H9 (cell line): ENCODE measurements around the gene JCHAIN. TPM values are rescaled to one million over a fixed set of nuclear protein-coding genes. Genes with fewer than 3 reads are reported as not detected.

Source experiments
- DNase-seq: peaks from one replicate; pipeline ENCODE4 v3.0.0-alpha.2; 2017
- H2AFZ ChIP-seq: one replicate; pipeline ENCODE4 v1.6.1; 2013; ENCODE audit warnings: mild to moderate bottlenecking, low read length, control low read depth, moderate library complexity
- H2AK5ac ChIP-seq: 2 replicates; pipeline ENCODE4 v1.6.1; 2013; ENCODE audit warnings: low read length, control low read depth, mixed read lengths; ENCODE audit not compliant: insufficient read length
- H2BK120ac ChIP-seq: one replicate; pipeline ENCODE4 v1.6.1; 2013; ENCODE audit warnings: low read depth, mild to moderate bottlenecking, low read length, control low read depth, inconsistent platforms; ENCODE audit not compliant: poor library complexity, severe bottlenecking
- H2BK12ac ChIP-seq: 2 replicates; pipeline ENCODE4 v1.6.1; 2013; ENCODE audit warnings: low read length, control low read depth, mixed read lengths, low read depth; ENCODE audit not compliant: insufficient read length
- H2BK15ac ChIP-seq: 2 replicates; pipeline ENCODE4 v1.6.1; 2013; ENCODE audit warnings: low read depth, low read length, control low read depth
- H2BK20ac ChIP-seq: one replicate; pipeline ENCODE4 v1.6.1; 2013; ENCODE audit warnings: low read depth, mild to moderate bottlenecking, low read length, control low read depth, inconsistent platforms; ENCODE audit not compliant: poor library complexity, severe bottlenecking
- H2BK5ac ChIP-seq: 2 replicates; pipeline ENCODE4 v1.6.1; 2013; ENCODE audit warnings: low read length, control low read depth, mixed read lengths; ENCODE audit not compliant: insufficient read length
- H3K14ac ChIP-seq: 2 replicates; pipeline ENCODE4 v1.6.1; 2013; ENCODE audit warnings: low read length, control low read depth; ENCODE audit not compliant: insufficient read depth
- H3K18ac ChIP-seq: 2 replicates; pipeline ENCODE4 v1.6.1; 2013; ENCODE audit warnings: low read depth, mild to moderate bottlenecking, mixed read lengths, low read length, control low read depth; ENCODE audit not compliant: insufficient read length
- H3K23ac ChIP-seq: 2 replicates; pipeline ENCODE4 v1.6.1; 2013; ENCODE audit warnings: low read length, control low read depth, mixed read lengths, low read depth; ENCODE audit not compliant: insufficient read length
- H3K23me2 ChIP-seq: 2 replicates; pipeline ENCODE4 v1.6.1; 2013; ENCODE audit warnings: low read depth, mild to moderate bottlenecking, mixed read lengths, low read length, control low read depth; ENCODE audit not compliant: insufficient read length, poor library complexity, severe bottlenecking
- H3K27ac ChIP-seq: 2 replicates; pipeline ENCODE4 v1.5.1; 2013; ENCODE audit warnings: low read length, control low read depth, mixed read lengths, low read depth; ENCODE audit not compliant: insufficient read length
- H3K27me3 ChIP-seq: 2 replicates; pipeline ENCODE4 v1.6.1; 2013; ENCODE audit warnings: low read length, control low read depth, inconsistent platforms; ENCODE audit not compliant: insufficient read depth
- H3K4ac ChIP-seq: 2 replicates; pipeline ENCODE4 v1.6.1; 2013; ENCODE audit warnings: low read depth, mild to moderate bottlenecking, control low read depth, inconsistent platforms, low read length, moderate library complexity
- H3K4me1 ChIP-seq: 2 replicates; pipeline ENCODE4 v1.6.1; 2013; ENCODE audit warnings: low read length, control low read depth, inconsistent platforms; ENCODE audit not compliant: insufficient read depth
- H3K4me2 ChIP-seq: 2 replicates; pipeline ENCODE4 v1.6.1; 2013; ENCODE audit warnings: low read length, control low read depth, mixed read lengths; ENCODE audit not compliant: insufficient read length, insufficient read depth
- H3K56ac ChIP-seq: 2 replicates; pipeline ENCODE4 v1.6.1; 2013; ENCODE audit warnings: low read depth, mild to moderate bottlenecking, mixed read lengths, low read length, control low read depth; ENCODE audit not compliant: insufficient read length
- H3K79me1 ChIP-seq: 2 replicates; pipeline ENCODE4 v1.6.1; 2013; ENCODE audit warnings: low read depth, mild to moderate bottlenecking, moderate library complexity, low read length, control low read depth, inconsistent platforms; ENCODE audit not compliant: insufficient read depth, poor library complexity, severe bottlenecking
- H3K79me2 ChIP-seq: 2 replicates; pipeline ENCODE4 v1.6.1; 2013; ENCODE audit warnings: low read length, control low read depth, inconsistent platforms; ENCODE audit not compliant: insufficient read depth
- H3K9ac ChIP-seq: 2 replicates; pipeline ENCODE4 v1.6.1; 2013; ENCODE audit warnings: low read length, control low read depth, mixed read lengths; ENCODE audit not compliant: insufficient read length; ENCODE audit errors: extremely low read depth
- H3K9me3 ChIP-seq: one replicate; pipeline ENCODE4 v1.6.1; 2013; ENCODE audit warnings: low read depth, low read length, inconsistent platforms; ENCODE audit not compliant: control insufficient read depth
- H3T11ph ChIP-seq: one replicate; pipeline ENCODE4 v1.6.1; 2013; ENCODE audit warnings: mild to moderate bottlenecking, low read length, control low read depth, inconsistent platforms
- H4K20me1 ChIP-seq: one replicate; pipeline ENCODE4 v1.6.1; 2013; ENCODE audit not compliant: control insufficient read depth, insufficient read length, insufficient read depth
- H4K5ac ChIP-seq: 2 replicates; pipeline ENCODE4 v1.6.1; 2013; ENCODE audit warnings: low read depth, mild to moderate bottlenecking, mixed read lengths, low read length, control low read depth; ENCODE audit not compliant: insufficient read length
- H4K8ac ChIP-seq: replicated peaks from 2 replicates; pipeline ENCODE4 v1.6.1; 2013; ENCODE audit warnings: low read length, control low read depth, mixed read lengths, low read depth; ENCODE audit not compliant: insufficient read length
- H4K91ac ChIP-seq: 2 replicates; pipeline ENCODE4 v1.6.1; 2013; ENCODE audit warnings: low read depth, mild to moderate bottlenecking, moderate library complexity, mixed read lengths, low read length, control low read depth; ENCODE audit not compliant: insufficient read length
- H3K27ac Mint-ChIP-seq, 3 experiments: 2 replicates in 2 of 3; 3 replicates in 1 of 3; pipeline ENCODE4 v1.8.0; 2020 to 2021; ENCODE audit warnings: mixed read lengths in 3 of 3, mild to moderate bottlenecking in 1 of 3, moderate library complexity in 1 of 3
- H3K27me3 Mint-ChIP-seq: 2 replicates; pipeline ENCODE4 v1.8.0; 2021; ENCODE audit warnings: low read depth, mild to moderate bottlenecking, moderate library complexity, mixed read lengths
- H3K36me3 Mint-ChIP-seq, 3 experiments: 2 replicates in 2 of 3; 3 replicates in 1 of 3; pipeline ENCODE4 v1.8.0; 2020 to 2021; ENCODE audit warnings: low read depth in 3 of 3, mixed read lengths in 3 of 3; ENCODE audit not compliant: insufficient read depth in 1 of 3
- H3K4me1 Mint-ChIP-seq, 2 experiments: 2 replicates each; pipeline ENCODE4 v1.8.0; 2020; ENCODE audit warnings: mixed read lengths in 2 of 2
- H3K4me3 Mint-ChIP-seq, 2 experiments: 2 replicates in 1 of 2; 3 replicates in 1 of 2; pipeline ENCODE4 v1.8.0; 2020 to 2021; ENCODE audit warnings: mild to moderate bottlenecking in 2 of 2, mixed read lengths in 2 of 2, moderate library complexity in 1 of 2
- H3K9me3 Mint-ChIP-seq, 2 experiments: 2 replicates in 1 of 2; 3 replicates in 1 of 2; pipeline ENCODE4 v1.8.0; 2020; ENCODE audit warnings: mild to moderate bottlenecking in 2 of 2, mixed read lengths in 2 of 2, moderate library complexity in 1 of 2
- WGBS: extraction: QIAGEN DNeasy Blood & Tissue Kit; methylation state at CpG from one replicate; pipeline ENCODE4 v1.1.7; 2013; ENCODE audit warnings: missing lambda C conversion rate, low lambda C conversion rate, mixed read lengths; ENCODE audit not compliant: insufficient read length; ENCODE audit errors: extremely low coverage; 5-methylcytosine and 5-hydroxymethylcytosine counted together
- total RNA-seq: library from RNA; stranded (reverse); gene quantifications from 2 replicates; pipeline ENCODE4 v1.2.1, GENCODE V29; 2021
- TF ChIP-seq, protein P1 (sequence below): fragments of 200-600 bp; sonication (generic); conservative IDR thresholded peaks from 3 replicates; pipeline ENCODE4 v1.8.0; 2021; ENCODE audit warnings: antibody characterized with exemption, mild to moderate bottlenecking

The JCHAIN gene
- total RNA-seq, 1 experiment from 2014 or later = not detected

DNA sequence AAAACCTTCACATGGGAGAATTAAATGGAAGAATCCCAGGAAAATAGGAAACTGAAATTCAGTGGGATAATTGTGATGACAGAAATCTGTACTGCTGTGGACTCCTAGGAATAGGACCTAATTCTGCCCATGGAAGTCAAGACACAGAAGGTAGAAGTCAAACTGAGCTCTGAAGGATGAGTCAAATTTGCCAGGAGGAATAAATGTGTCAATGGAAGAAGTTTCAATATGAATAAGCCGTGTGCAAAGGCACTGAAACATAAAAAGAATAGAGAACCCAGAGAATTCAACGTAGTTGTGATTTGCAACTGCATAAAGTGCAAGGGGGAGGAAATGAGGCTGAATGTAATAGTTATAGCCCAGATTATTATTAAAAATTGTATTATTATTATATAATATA is 26.1 kb downstream of the JCHAIN start:
- Mint-ChIP-seq H3K4me1 (no peaks in the 10 kb centered on the region), H3K27ac (no peak overlapping the region), H3K27me3 (no peaks in the 10 kb centered on the region; the same call in 1 of the 2 replicates), H3K9me3 (no peaks in the 10 kb centered on the region; a peak in 1 of 5 replicates), H3K4me3 (no peak overlapping the region), H3K36me3 (no peaks in the 10 kb centered on the region)
- Histone ChIP-seq H2BK20ac (no peak overlapping the region), H4K20me1 (no peaks in the 10 kb centered on the region), H3K79me1 (no peaks in the 10 kb centered on the region), H2AK5ac (no peak overlapping the region), H3K14ac (no peak overlapping the region), H3K56ac (no peak overlapping the region), H4K5ac (no peak overlapping the region), H3K23ac (no peak overlapping the region), H2BK15ac (no peak overlapping the region), H3K4ac (no peak overlapping the region), H2AFZ (no peak overlapping the region), H2BK12ac (no peak overlapping the region), H3K27me3 (no peaks in the 10 kb centered on the region), H4K8ac (no peak overlapping the region), H3K27ac (no peak overlapping the region), H3K9me3 (no peaks in the 10 kb centered on the region), H2BK5ac (no peak overlapping the region), H3K18ac (no peak overlapping the region), H3K4me1 (no peaks in the 10 kb centered on the region), H2BK120ac (no peak overlapping the region), H4K91ac (no peak overlapping the region), H3K79me2 (no peaks in the 10 kb centered on the region), H3K23me2 (no peaks in the 10 kb centered on the region), H3T11ph (no peak overlapping the region), H3K9ac (no peak overlapping the region), H3K4me2 (no peak overlapping the region)
- no CpG with 5 or more reads among the region's 2 CpGs for WGBS
- DNase-seq = no peak
- TF ChIP-seq, protein P1, sequence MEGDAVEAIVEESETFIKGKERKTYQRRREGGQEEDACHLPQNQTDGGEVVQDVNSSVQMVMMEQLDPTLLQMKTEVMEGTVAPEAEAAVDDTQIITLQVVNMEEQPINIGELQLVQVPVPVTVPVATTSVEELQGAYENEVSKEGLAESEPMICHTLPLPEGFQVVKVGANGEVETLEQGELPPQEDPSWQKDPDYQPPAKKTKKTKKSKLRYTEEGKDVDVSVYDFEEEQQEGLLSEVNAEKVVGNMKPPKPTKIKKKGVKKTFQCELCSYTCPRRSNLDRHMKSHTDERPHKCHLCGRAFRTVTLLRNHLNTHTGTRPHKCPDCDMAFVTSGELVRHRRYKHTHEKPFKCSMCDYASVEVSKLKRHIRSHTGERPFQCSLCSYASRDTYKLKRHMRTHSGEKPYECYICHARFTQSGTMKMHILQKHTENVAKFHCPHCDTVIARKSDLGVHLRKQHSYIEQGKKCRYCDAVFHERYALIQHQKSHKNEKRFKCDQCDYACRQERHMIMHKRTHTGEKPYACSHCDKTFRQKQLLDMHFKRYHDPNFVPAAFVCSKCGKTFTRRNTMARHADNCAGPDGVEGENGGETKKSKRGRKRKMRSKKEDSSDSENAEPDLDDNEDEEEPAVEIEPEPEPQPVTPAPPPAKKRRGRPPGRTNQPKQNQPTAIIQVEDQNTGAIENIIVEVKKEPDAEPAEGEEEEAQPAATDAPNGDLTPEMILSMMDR = no peak
